CD4-positive, alpha-beta T cell (primary cell): ENCODE data around the gene TXN. TPM values are rescaled to one million over a fixed set of nuclear protein-coding genes. Genes with fewer than 3 reads are reported as not detected.
"Not testable (repeated sequence)": the region's sequence is repeated elsewhere in the genome, so short reads cannot be mapped to it uniquely, and the experiment has no call there.

Experiments used
- ATAC-seq: fragments of 200-7000 bp; cut with Tn5 transposase; one replicate; pipeline ENCODE4 v1.10.0; 2022; ENCODE audit warnings: mild to moderate bottlenecking; ENCODE audit not compliant: poor library complexity
- CTCF ChIA-PET: fragments of 350-600 bp; sonication (Branson Sonifier 250); formaldehyde crosslinking; loops from one replicate; lab custom pipeline; 2021; ENCODE audit warnings: antibody characterized with exemption, inconsistent platforms; lab: Charles Lee
- POLR2A ChIA-PET: fragments of 350-600 bp; sonication (Branson Sonifier 250); formaldehyde crosslinking; loops from one replicate; lab custom pipeline; 2021; ENCODE audit warnings: antibody characterized with exemption, inconsistent platforms; lab: Charles Lee
- DNase-seq, 14 experiments: peaks; one replicate each; pipeline ENCODE4 v3.0.0-alpha.2; 2013 to 2020; ENCODE audit warnings: mixed read lengths in 2 of 14
- H3K27ac ChIP-seq, 2 donors: one replicate each; pipeline versions ENCODE4 v1.5.1 to v1.7.0; 2013; ENCODE audit warnings: low read length in 2 of 2, low read depth in 1 of 2, mild to moderate bottlenecking in 1 of 2
- H3K27me3 ChIP-seq, 2 experiments: 1 replicate in 1 of 2; 2 replicates in 1 of 2; pipeline versions ENCODE4 v1.6.1 to v1.7.0; 2013; ENCODE audit warnings: low read length in 2 of 2, control low read depth in 1 of 2, mild to moderate bottlenecking in 1 of 2, moderate library complexity in 1 of 2; ENCODE audit not compliant: insufficient read depth in 2 of 2, control insufficient read depth in 1 of 2
- H3K36me3 ChIP-seq: one replicate; pipeline ENCODE4 v1.6.1; 2013; ENCODE audit warnings: low read length, control low read depth; ENCODE audit not compliant: insufficient read depth
- H3K4me1 ChIP-seq: one replicate; pipeline ENCODE4 v1.6.1; 2013; ENCODE audit warnings: low read length, control low read depth; ENCODE audit not compliant: insufficient read depth
- H3K4me3 ChIP-seq: one replicate; pipeline ENCODE4 v1.5.1; 2013; ENCODE audit warnings: mild to moderate bottlenecking, low read length, moderate library complexity
- H3K9me3 ChIP-seq, 2 experiments: 1 replicate in 1 of 2; 2 replicates in 1 of 2; pipeline versions ENCODE4 v1.6.1 to v1.7.0; 2013; ENCODE audit warnings: low read length in 2 of 2, mild to moderate bottlenecking in 2 of 2, control low read depth in 1 of 2, moderate library complexity in 1 of 2; ENCODE audit not compliant: control insufficient read depth in 1 of 2, insufficient read depth in 1 of 2
- H3K27ac Mint-ChIP-seq: one replicate; pipeline ENCODE4 v1.8.0; 2020; ENCODE audit warnings: mixed read lengths
- H3K27me3 Mint-ChIP-seq: one replicate; pipeline ENCODE4 v1.8.0; 2021; ENCODE audit warnings: mixed read lengths
- H3K36me3 Mint-ChIP-seq: one replicate; pipeline ENCODE4 v1.8.0; 2021; ENCODE audit warnings: low read depth, mixed read lengths
- H3K4me1 Mint-ChIP-seq: one replicate; pipeline ENCODE4 v1.8.0; 2021; ENCODE audit warnings: low read depth, mixed read lengths
- H3K4me3 Mint-ChIP-seq: one replicate; pipeline ENCODE4 v1.8.0; 2020; ENCODE audit warnings: mild to moderate bottlenecking, mixed read lengths
- H3K9me3 Mint-ChIP-seq: one replicate; pipeline ENCODE4 v1.8.0; 2020; ENCODE audit warnings: mixed read lengths
- CTCF ChIP-seq: fragments of 200-600 bp; IDR thresholded peaks from one replicate; pipeline ENCODE4 v1.8.0; 2022; ENCODE audit warnings: antibody characterized with exemption, mild to moderate bottlenecking
- intact Hi-C, 2 experiments: fragments of 100-400 bp; cut with DNase I in 1 of 2; cut with micrococcal nuclease in 1 of 2; formaldehyde crosslinking; loops; one replicate each; pipeline versions ENCODE4 v1.15.1 to v1.9.0; 2023 to 2025; cut with DNase I, micrococcal nuclease
- total RNA-seq, 174 experiments: library from RNA in 2 of 174; stranded (reverse) in 2 of 174; gene quantifications; one replicate each; pipeline ENCODE4 v1.2.3 and lab custom pipeline; 2021 to 2026

The TXN gene
- total RNA-seq, 2 experiments from 2014 or later, result 31.5 to 35.1 TPM

- H3K36me3 ChIP-seq, result no peaks in the 10 kb centered on the region
- H3K4me1 ChIP-seq, result no peaks in the 10 kb centered on the region
- no peak overlapping the region for H3K4me3 Mint-ChIP-seq
- no peak overlapping the region for H3K27ac ChIP-seq
- H3K9me3 ChIP-seq, result peaks cover 0 to 3% of the 10 kb centered on the region in 2 experiments
- DNase-seq (no peak), ATAC-seq (no peak)
- H3K27me3 Mint-ChIP-seq, result no peaks in the 10 kb centered on the region
- no peaks in the 10 kb centered on the region for H3K36me3 Mint-ChIP-seq
- POLR2A ChIA-PET, result no interaction called here
- no peaks in the 10 kb centered on the region for H3K4me1 Mint-ChIP-seq
- no peaks in the 10 kb centered on the region for H3K9me3 Mint-ChIP-seq
- intact Hi-C loops, result no loop called here
- CTCF ChIA-PET, result interaction anchor here (0.6 kb wide), 1 partner anchor 1197 kb away, joined by 3 read pairs; no protein-coding TSS in a partner anchor
- no peak for TF ChIP-seq CTCF
- H3K4me3 ChIP-seq, result no peak overlapping the region
- H3K27ac Mint-ChIP-seq, result no peak overlapping the region
- H3K27me3 ChIP-seq, result no peaks in the 10 kb centered on the region
These were observed 58.7 kb downstream of the TXN start for GRCh38 chr9:110197330-110198187.

GRCh38 chr9:110196084-110196499, 60.2 kb downstream of the TXN start:
- H3K4me1 ChIP-seq, intact Hi-C loops, H3K27ac Mint-ChIP-seq, H3K9me3 ChIP-seq, H3K4me3 ChIP-seq, ATAC-seq, H3K27ac ChIP-seq, H3K27me3 Mint-ChIP-seq, H3K27me3 ChIP-seq, H3K4me1 Mint-ChIP-seq, H3K9me3 Mint-ChIP-seq, DNase-seq, H3K36me3 Mint-ChIP-seq, POLR2A ChIA-PET, H3K36me3 ChIP-seq, CTCF ChIA-PET, H3K4me3 Mint-ChIP-seq: not testable (repeated sequence)

Other genes starting within 250 kb of the TXN start
- gene C9orf152, start 48.3 kb downstream of the TXN start, total RNA-seq, result not detected
- gene TXNDC8, start 81.4 kb upstream of the TXN start, total RNA-seq, result not detected